Stomach smooth muscle (tissue), 2 donors: ENCODE results near the gene PRKG1.

ENCODE experiments used
- H3K27ac ChIP-seq: one replicate; pipeline ENCODE4 v1.7.0; 2013; ENCODE audit warnings: mild to moderate bottlenecking, low read length, inconsistent platforms
- H3K27me3 ChIP-seq, 2 donors: one replicate each; pipeline ENCODE4 v1.7.0; 2013; ENCODE audit warnings: low read length in 2 of 2; ENCODE audit not compliant: insufficient read depth in 2 of 2, control insufficient read depth in 1 of 2
- H3K36me3 ChIP-seq, 2 donors: one replicate each; pipeline ENCODE4 v1.7.0; 2013; ENCODE audit warnings: low read length in 2 of 2; ENCODE audit not compliant: control insufficient read depth in 2 of 2, insufficient read depth in 2 of 2
- H3K4me1 ChIP-seq: one replicate; pipeline ENCODE4 v1.7.0; 2013; ENCODE audit warnings: low read length; ENCODE audit not compliant: control insufficient read depth, insufficient read depth
- H3K4me3 ChIP-seq, 2 donors: one replicate each; pipeline ENCODE4 v1.7.0; 2013; ENCODE audit warnings: low read length in 2 of 2
- H3K9ac ChIP-seq, 2 donors: one replicate each; pipeline ENCODE4 v1.7.0; 2013; ENCODE audit warnings: low read length in 2 of 2, mild to moderate bottlenecking in 1 of 2
- H3K9me3 ChIP-seq, 2 donors: one replicate each; pipeline ENCODE4 v1.7.0; 2013; ENCODE audit warnings: low read length in 2 of 2; ENCODE audit not compliant: control insufficient read depth in 2 of 2
- donor health status: healthy.
- donor health status: Pancreatic carcinoma.

Gene PRKG1

GRCh38 chr10:51643734-51644133 lies 569.4 kb downstream of the PRKG1 start:
- no peak overlapping the region for H3K27ac ChIP-seq
- no peaks in the 10 kb centered on the region for H3K4me1 ChIP-seq
- H3K9me3 ChIP-seq, result no peaks in the 10 kb centered on the region
- H3K9ac ChIP-seq, result no peak overlapping the region
- no peaks in the 10 kb centered on the region for H3K27me3 ChIP-seq
- no peak overlapping the region for H3K4me3 ChIP-seq
- H3K36me3 ChIP-seq, result no peaks in the 10 kb centered on the region

DNA sequence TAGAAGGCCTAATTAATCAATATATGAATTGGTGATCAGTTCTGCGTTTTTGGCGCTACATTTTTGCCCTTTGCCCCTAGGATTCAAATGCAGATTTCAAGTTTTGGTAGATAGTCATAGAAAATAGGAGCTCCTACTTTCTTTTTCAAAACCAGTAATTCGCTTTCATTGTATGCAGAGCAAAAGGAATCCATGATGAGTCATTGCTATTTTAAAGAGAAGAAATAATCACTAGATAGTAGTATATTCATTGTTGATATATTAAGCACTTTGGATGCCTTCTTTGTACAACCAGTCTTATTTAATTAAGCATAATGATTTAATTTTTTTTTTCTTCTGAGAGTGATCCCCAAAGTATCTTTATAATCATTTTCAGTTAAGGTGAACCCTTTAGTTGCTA lies 574.8 kb downstream of the PRKG1 start:
- H3K27ac ChIP-seq, result no peak overlapping the region
- H3K27me3 ChIP-seq, result no peaks in the 10 kb centered on the region
- H3K9ac ChIP-seq, result no peak overlapping the region
- no peaks in the 10 kb centered on the region for H3K9me3 ChIP-seq
- H3K36me3 ChIP-seq, result no peaks in the 10 kb centered on the region
- no peak overlapping the region for H3K4me3 ChIP-seq
- H3K4me1 ChIP-seq, result no peaks in the 10 kb centered on the region

DNA sequence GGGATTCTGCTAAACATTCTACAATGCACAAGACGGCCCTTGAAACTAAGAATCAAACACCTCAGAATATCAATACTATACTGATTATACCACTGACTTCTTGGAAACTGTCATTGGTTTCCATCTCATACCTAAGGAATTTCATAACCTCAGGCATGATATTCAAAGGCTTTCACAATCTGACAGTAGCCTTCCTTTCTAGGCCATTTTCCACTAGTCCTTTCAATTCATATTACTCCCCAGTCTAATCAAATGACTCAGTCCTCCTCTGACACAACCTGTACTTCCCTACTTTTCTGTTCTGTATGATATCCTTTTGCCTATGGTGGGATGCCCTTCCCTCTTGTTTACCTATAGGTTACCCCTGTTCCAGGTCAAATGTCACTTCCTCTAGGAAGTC lies 576.8 kb downstream of the PRKG1 start:
- H3K27me3 ChIP-seq, result no peaks in the 10 kb centered on the region
- no peak overlapping the region for H3K27ac ChIP-seq
- no peak overlapping the region for H3K9ac ChIP-seq
- H3K9me3 ChIP-seq, result no peaks in the 10 kb centered on the region
- H3K4me3 ChIP-seq, result no peak overlapping the region
- H3K4me1 ChIP-seq, result no peaks in the 10 kb centered on the region
- no peaks in the 10 kb centered on the region for H3K36me3 ChIP-seq

DNA sequence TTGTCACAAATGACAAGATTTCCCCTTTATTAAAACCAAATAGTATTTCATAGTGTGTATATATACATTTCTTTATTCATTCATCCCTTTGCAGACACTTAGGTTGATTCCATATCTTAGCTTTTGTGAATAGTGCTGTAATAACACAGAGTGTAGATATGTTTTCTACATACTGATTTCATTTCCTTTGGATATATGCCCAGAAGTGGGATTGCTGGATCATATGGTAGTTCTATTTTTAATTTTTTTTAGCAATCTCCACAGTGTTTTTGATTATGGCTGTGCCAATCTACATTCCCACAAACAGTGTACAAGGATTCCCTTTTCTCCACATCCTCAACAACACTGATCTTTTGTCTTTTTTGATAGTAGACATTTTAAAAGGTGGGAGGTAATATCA lies 578.7 kb downstream of the PRKG1 start:
- H3K36me3 ChIP-seq, result no peaks in the 10 kb centered on the region
- no peak overlapping the region for H3K27ac ChIP-seq
- H3K4me1 ChIP-seq, result no peaks in the 10 kb centered on the region
- H3K27me3 ChIP-seq, result no peaks in the 10 kb centered on the region
- H3K9me3 ChIP-seq, result no peaks in the 10 kb centered on the region
- no peak overlapping the region for H3K9ac ChIP-seq
- H3K4me3 ChIP-seq, result no peak overlapping the region

- Histone ChIP-seq H3K4me1 (no peaks in the 10 kb centered on the region), H3K9me3 (no peaks in the 10 kb centered on the region), H3K27ac (no peak overlapping the region), H3K4me3 (no peak overlapping the region), H3K27me3 (no peaks in the 10 kb centered on the region), H3K9ac (no peak overlapping the region), H3K36me3 (no peaks in the 10 kb centered on the region)
Measured at GRCh38 chr10:51654918-51655317, 580.6 kb downstream of the PRKG1 start.

- H3K4me1 ChIP-seq, result no peaks in the 10 kb centered on the region
- no peak overlapping the region for H3K9ac ChIP-seq
- no peak overlapping the region for H3K4me3 ChIP-seq
- H3K27ac ChIP-seq, result no peak overlapping the region
- no peaks in the 10 kb centered on the region for H3K9me3 ChIP-seq
- H3K36me3 ChIP-seq, result no peaks in the 10 kb centered on the region
- H3K27me3 ChIP-seq, result no peaks in the 10 kb centered on the region
Measured at GRCh38 chr10:51656503-51656902, 582.2 kb downstream of the PRKG1 start.

GRCh38 chr10:51658000-51658399 lies 583.7 kb downstream of the PRKG1 start:
- Histone ChIP-seq H3K9me3 (no peaks in the 10 kb centered on the region), H3K4me3 (no peak overlapping the region), H3K27me3 (no peaks in the 10 kb centered on the region), H3K9ac (no peak overlapping the region), H3K4me1 (no peaks in the 10 kb centered on the region), H3K27ac (no peak overlapping the region), H3K36me3 (no peaks in the 10 kb centered on the region)

GRCh38 chr10:51659344-51659743 lies 585.1 kb downstream of the PRKG1 start:
- H3K27me3 ChIP-seq, result no peaks in the 10 kb centered on the region
- H3K4me3 ChIP-seq, result no peak overlapping the region
- H3K4me1 ChIP-seq, result no peaks in the 10 kb centered on the region
- H3K36me3 ChIP-seq, result no peaks in the 10 kb centered on the region
- H3K27ac ChIP-seq, result no peak overlapping the region
- no peaks in the 10 kb centered on the region for H3K9me3 ChIP-seq
- no peak overlapping the region for H3K9ac ChIP-seq

GRCh38 chr10:51663086-51663485 lies 588.8 kb downstream of the PRKG1 start:
- Histone ChIP-seq H3K4me1 (no peaks in the 10 kb centered on the region), H3K27ac (no peak overlapping the region), H3K9ac (no peak overlapping the region), H3K36me3 (no peaks in the 10 kb centered on the region), H3K9me3 (no peaks in the 10 kb centered on the region), H3K4me3 (no peak overlapping the region), H3K27me3 (no peaks in the 10 kb centered on the region)

- Histone ChIP-seq H3K4me1 (no peaks in the 10 kb centered on the region), H3K9me3 (no peaks in the 10 kb centered on the region), H3K9ac (no peak overlapping the region), H3K36me3 (no peaks in the 10 kb centered on the region), H3K27me3 (no peaks in the 10 kb centered on the region), H3K27ac (no peak overlapping the region), H3K4me3 (no peak overlapping the region)
Measured at GRCh38 chr10:51666456-51666855, 592.2 kb downstream of the PRKG1 start.

DNA sequence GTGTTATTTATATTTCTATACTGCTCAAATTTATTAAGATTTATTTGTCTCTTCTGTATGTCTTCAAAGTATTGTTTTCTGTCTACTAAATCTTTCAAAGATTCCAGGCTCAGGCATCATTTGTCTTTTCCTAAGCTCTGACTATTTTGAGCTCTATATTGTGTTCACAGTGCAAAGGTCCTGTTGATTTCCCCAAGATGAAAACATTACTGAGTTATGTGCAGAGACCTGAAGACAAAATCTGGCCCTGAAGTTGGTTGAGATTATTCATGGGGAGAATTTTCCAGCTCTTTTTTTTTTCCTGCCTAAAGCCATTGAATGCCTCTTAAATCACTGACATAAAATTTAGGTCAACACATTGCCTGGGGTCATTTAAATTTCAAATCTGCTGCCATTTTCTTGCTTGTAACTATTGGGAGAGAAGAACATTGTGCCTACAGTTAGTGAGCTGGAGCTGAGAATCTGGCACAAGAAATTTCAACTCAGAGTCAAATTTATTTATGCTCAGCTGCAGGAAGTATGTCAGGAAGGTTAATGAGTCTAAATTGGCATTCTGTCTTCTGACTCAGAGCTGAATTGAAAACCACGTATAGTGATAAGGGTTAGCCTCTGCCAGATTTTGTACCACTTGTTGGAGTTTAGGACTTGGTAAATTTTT lies 593.5 kb downstream of the PRKG1 start:
- Histone ChIP-seq H3K27ac (no peak overlapping the region), H3K9me3 (no peaks in the 10 kb centered on the region), H3K27me3 (no peaks in the 10 kb centered on the region), H3K4me1 (no peaks in the 10 kb centered on the region), H3K4me3 (no peak overlapping the region), H3K36me3 (no peaks in the 10 kb centered on the region), H3K9ac (no peak overlapping the region)
